Measurements from ENCODE around the gene ADAM12. TPM values are rescaled to one million over a fixed set of nuclear protein-coding genes. Genes with fewer than 3 reads are reported as not detected.

Gene ADAM12
- total RNA-seq, 4 donors from 2014 or later = 0.78 to 10.5 (median 1.2) TPM

GRCh38 chr10:125999694-126000093, 388.6 kb downstream of the ADAM12 start:
- no peaks in the 10 kb centered on the region for H3K36me3 ChIP-seq

GRCh38 chr10:125997586-125997985, 390.7 kb downstream of the ADAM12 start:
- DNase-seq (ENCODE audit: low spot score in 2 of 2) = no peak
- no peaks in the 10 kb centered on the region for H3K27me3 ChIP-seq
- H3K4me1 ChIP-seq = no peaks in the 10 kb centered on the region
- WGBS, 2 donors = 92 to 95% methylated on average over 12 of the region's 12 CpGs
- H3K9me3 ChIP-seq = no peaks in the 10 kb centered on the region
- TF ChIP-seq POLR2A (IDR thresholded peaks at IDR 0.05) (no peak), CTCF (IDR thresholded peaks at IDR 0.05) (no peak), EP300 (IDR thresholded peaks at IDR 0.05) (no peak)
- no peaks in the 10 kb centered on the region for H3K36me3 ChIP-seq
- no peak overlapping the region for H3K4me3 ChIP-seq
- H3K27ac ChIP-seq = no peak overlapping the region

More at GRCh38 chr10:125999694-126000093, 388.6 kb downstream of the ADAM12 start:
- 86 to 88% methylated on average over 3 of the region's 3 CpGs for WGBS, 2 donors
- Histone ChIP-seq H3K9me3 (no peaks in the 10 kb centered on the region), H3K4me3 (no peak overlapping the region), H3K4me1 (no peaks in the 10 kb centered on the region), H3K27ac (no peak overlapping the region), H3K27me3 (no peaks in the 10 kb centered on the region)
- TF ChIP-seq POLR2A (IDR thresholded peaks at IDR 0.05) = no peak
- no peak for TF ChIP-seq EP300 (IDR thresholded peaks at IDR 0.05)
- TF ChIP-seq CTCF (IDR thresholded peaks at IDR 0.05) = no peak
- no peak for DNase-seq (ENCODE audit: low spot score in 2 of 2)

DNA sequence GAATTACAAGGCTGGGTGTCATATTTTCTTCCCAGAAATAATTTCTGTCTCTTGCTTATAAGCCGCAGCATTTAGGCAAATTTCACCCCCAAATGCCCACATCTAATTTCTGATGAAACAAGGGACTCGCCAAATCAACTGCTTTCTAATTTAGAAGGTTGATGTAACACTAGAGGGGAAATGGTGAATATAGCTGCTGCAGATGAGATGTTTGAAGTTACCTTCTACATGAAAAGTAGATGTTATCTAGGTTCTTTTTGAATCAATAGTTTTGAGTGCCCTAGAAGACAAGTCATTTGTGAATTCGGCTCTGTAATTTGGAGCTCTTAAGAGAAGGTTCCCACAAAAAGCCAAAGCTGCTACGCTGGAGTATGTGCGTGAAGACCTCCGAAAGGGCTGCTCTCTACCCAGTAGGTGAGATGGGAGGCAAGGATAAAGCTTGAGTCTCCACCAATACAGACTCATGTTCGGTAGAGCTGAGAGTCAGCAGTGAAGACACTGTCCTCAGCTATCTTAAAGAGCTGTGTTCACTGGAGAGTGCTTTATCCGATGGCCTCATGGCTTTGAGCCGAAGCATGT, 392.5 kb downstream of the ADAM12 start:
- Histone ChIP-seq H3K27ac (no peak overlapping the region), H3K4me1 (no peaks in the 10 kb centered on the region), H3K36me3 (no peaks in the 10 kb centered on the region), H3K27me3 (no peaks in the 10 kb centered on the region), H3K4me3 (no peak overlapping the region), H3K9me3 (no peaks in the 10 kb centered on the region)
- TF ChIP-seq CTCF (IDR thresholded peaks at IDR 0.05) (no peak), EP300 (IDR thresholded peaks at IDR 0.05) (no peak), POLR2A (IDR thresholded peaks at IDR 0.05) (no peak)
- 95% methylated on average over 9 of the region's 9 CpGs for WGBS, 2 donors
- no peak for DNase-seq (ENCODE audit: low spot score in 2 of 2)

DNA sequence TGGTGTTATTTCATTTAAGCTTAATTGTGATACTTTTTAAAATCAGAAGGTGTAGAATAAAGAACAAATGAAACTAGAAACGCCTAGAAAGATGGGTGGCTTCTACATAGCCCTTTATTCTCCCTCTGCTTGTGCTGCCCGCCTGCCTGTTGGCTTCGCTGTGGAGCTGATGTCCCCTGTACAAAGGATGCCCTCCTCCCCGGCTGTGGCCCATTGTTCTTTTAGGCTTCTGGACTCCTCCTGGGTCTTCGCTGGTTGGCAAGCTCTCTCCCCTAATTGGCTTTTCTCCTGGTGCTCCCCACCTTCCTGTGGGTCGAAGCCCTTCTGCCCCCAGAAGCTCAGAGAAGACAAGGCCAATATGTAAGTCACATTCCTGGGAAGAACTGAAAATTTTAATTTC, 393.7 kb downstream of the ADAM12 start:
- Histone ChIP-seq H3K36me3 (no peaks in the 10 kb centered on the region), H3K4me1 (no peaks in the 10 kb centered on the region), H3K4me3 (no peak overlapping the region), H3K9me3 (no peaks in the 10 kb centered on the region), H3K27ac (no peak overlapping the region), H3K27me3 (no peaks in the 10 kb centered on the region)
- WGBS, 2 donors = 86 to 88% methylated on average over 6 of the region's 6 CpGs
- TF ChIP-seq CTCF (IDR thresholded peaks at IDR 0.05) (no peak), EP300 (IDR thresholded peaks at IDR 0.05) (no peak), POLR2A (IDR thresholded peaks at IDR 0.05) (no peak)
- no peak for DNase-seq (ENCODE audit: low spot score in 2 of 2)

GRCh38 chr10:125992254-125992653, 396.0 kb downstream of the ADAM12 start:
- no peak overlapping the region for H3K4me3 ChIP-seq
- no peak overlapping the region for H3K27ac ChIP-seq
- TF ChIP-seq EP300 (IDR thresholded peaks at IDR 0.05) (no peak), CTCF (IDR thresholded peaks at IDR 0.05) (no peak), POLR2A (IDR thresholded peaks at IDR 0.05) (no peak)
- 50 to 56% methylated on average over 7 of the region's 7 CpGs for WGBS, 2 donors
- no peaks in the 10 kb centered on the region for H3K36me3 ChIP-seq
- no peaks in the 10 kb centered on the region for H3K4me1 ChIP-seq
- H3K27me3 ChIP-seq = no peaks in the 10 kb centered on the region
- H3K9me3 ChIP-seq = no peaks in the 10 kb centered on the region
- no peak for DNase-seq (ENCODE audit: low spot score in 2 of 2)
